Measurements from ENCODE around the gene CACNA1I. TPM values are rescaled to one million over a fixed set of nuclear protein-coding genes. Genes with fewer than 3 reads are reported as not detected.

CACNA1I gene
- total and polyA plus RNA-seq, 2 experiments from 2014 or later: 0.42 to 2.4 TPM

DNA sequence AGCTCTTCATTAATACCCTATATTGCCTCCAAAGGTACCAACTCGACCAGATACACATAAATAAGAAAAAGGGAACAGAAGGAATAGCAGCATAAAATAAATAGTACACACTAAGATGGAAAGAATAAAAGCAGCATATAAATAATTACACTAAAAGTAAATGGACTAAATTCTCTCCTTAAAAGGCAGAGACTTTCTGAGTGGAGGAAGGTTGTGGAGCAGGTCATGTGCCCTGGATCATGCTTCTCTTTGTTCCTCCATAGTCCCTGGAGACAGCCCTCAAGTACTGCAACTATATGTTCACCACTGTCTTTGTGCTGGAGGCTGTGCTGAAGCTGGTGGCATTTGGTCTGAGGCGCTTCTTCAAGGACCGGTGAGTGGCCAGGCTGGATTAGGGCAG, 101.4 kb downstream of the CACNA1I start (continued):
- TF ChIP-seq, protein P1, sequence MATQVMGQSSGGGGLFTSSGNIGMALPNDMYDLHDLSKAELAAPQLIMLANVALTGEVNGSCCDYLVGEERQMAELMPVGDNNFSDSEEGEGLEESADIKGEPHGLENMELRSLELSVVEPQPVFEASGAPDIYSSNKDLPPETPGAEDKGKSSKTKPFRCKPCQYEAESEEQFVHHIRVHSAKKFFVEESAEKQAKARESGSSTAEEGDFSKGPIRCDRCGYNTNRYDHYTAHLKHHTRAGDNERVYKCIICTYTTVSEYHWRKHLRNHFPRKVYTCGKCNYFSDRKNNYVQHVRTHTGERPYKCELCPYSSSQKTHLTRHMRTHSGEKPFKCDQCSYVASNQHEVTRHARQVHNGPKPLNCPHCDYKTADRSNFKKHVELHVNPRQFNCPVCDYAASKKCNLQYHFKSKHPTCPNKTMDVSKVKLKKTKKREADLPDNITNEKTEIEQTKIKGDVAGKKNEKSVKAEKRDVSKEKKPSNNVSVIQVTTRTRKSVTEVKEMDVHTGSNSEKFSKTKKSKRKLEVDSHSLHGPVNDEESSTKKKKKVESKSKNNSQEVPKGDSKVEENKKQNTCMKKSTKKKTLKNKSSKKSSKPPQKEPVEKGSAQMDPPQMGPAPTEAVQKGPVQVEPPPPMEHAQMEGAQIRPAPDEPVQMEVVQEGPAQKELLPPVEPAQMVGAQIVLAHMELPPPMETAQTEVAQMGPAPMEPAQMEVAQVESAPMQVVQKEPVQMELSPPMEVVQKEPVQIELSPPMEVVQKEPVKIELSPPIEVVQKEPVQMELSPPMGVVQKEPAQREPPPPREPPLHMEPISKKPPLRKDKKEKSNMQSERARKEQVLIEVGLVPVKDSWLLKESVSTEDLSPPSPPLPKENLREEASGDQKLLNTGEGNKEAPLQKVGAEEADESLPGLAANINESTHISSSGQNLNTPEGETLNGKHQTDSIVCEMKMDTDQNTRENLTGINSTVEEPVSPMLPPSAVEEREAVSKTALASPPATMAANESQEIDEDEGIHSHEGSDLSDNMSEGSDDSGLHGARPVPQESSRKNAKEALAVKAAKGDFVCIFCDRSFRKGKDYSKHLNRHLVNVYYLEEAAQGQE (IDR thresholded peaks at IDR 0.05; ENCODE audit: unreplicated experiment): no peak
- TF ChIP-seq, protein P2, sequence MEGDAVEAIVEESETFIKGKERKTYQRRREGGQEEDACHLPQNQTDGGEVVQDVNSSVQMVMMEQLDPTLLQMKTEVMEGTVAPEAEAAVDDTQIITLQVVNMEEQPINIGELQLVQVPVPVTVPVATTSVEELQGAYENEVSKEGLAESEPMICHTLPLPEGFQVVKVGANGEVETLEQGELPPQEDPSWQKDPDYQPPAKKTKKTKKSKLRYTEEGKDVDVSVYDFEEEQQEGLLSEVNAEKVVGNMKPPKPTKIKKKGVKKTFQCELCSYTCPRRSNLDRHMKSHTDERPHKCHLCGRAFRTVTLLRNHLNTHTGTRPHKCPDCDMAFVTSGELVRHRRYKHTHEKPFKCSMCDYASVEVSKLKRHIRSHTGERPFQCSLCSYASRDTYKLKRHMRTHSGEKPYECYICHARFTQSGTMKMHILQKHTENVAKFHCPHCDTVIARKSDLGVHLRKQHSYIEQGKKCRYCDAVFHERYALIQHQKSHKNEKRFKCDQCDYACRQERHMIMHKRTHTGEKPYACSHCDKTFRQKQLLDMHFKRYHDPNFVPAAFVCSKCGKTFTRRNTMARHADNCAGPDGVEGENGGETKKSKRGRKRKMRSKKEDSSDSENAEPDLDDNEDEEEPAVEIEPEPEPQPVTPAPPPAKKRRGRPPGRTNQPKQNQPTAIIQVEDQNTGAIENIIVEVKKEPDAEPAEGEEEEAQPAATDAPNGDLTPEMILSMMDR (conservative IDR thresholded peaks at IDR 0.05; ENCODE audit: low read depth in 2 of 2): no peak
- TF ChIP-seq STAT1 (IDR thresholded peaks at IDR 0.05; ENCODE audit: unreplicated experiment) (no peak), ZNF331 (CRISPR knock-in tag; IDR thresholded peaks at IDR 0.05; ENCODE audit: low read depth) (no peak), EZH2phosphoT487 (IDR thresholded peaks at IDR 0.05; ENCODE audit: unreplicated experiment) (no peak), NANOG (IDR thresholded peaks at IDR 0.05; ENCODE audit: borderline replicate concordance) (no peak)
- TF ChIP-seq, protein P3, sequence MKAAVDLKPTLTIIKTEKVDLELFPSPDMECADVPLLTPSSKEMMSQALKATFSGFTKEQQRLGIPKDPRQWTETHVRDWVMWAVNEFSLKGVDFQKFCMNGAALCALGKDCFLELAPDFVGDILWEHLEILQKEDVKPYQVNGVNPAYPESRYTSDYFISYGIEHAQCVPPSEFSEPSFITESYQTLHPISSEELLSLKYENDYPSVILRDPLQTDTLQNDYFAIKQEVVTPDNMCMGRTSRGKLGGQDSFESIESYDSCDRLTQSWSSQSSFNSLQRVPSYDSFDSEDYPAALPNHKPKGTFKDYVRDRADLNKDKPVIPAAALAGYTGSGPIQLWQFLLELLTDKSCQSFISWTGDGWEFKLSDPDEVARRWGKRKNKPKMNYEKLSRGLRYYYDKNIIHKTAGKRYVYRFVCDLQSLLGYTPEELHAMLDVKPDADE (IDR thresholded peaks at IDR 0.05): no peak

DNA sequence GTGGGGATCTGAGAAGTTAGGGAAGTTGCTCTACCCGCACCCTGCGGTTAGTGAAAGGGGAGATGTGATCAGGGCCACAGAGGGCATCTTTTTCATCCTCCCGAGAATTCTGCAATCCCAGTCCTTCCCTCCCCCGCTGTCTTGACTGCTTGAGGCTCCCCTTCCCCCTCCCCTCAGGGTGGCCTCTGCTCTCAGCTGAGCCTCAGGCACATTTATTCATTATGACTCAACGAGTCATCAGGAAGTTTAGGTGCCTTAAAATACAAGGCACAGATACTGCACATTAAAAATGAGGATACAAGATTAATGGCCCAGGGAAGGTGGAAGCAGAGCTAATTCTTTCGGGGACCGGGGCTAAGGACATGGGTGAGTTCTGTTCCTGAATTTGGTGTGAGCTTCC, 104.0 kb downstream of the CACNA1I start:
- H4K20me1 ChIP-seq (replicated peaks; ENCODE audit: insufficient read depth): no peaks in the 10 kb centered on the region
- H3K4me3 ChIP-seq: no peak overlapping the region
- Mint-ChIP-seq H3K27me3 (ENCODE audit: insufficient read depth, low read depth, poor library complexity) (peaks cover 22% of the 10 kb centered on the region), H3K4me1 (peaks cover 8% of the 10 kb centered on the region), H3K4me3 (no peak overlapping the region), H3K27ac (no peak overlapping the region), H3K9me3 (peaks cover 24% of the 10 kb centered on the region), H3K36me3 (ENCODE audit: low read depth) (peaks cover 32% of the 10 kb centered on the region)
- no peak overlapping the region for H3K27ac ChIP-seq (ENCODE audit: low read depth)
- H3K4me1 ChIP-seq (ENCODE audit: insufficient read depth): no peaks in the 10 kb centered on the region
- H3K9me2 ChIP-seq (ENCODE audit: insufficient read depth): no peaks in the 10 kb centered on the region
- H3K27me3 ChIP-seq (ENCODE audit: insufficient read depth): no peaks in the 10 kb centered on the region
- H3K4me2 ChIP-seq: no peak overlapping the region
- peaks cover 13% of the 10 kb centered on the region for H3K36me3 ChIP-seq (ENCODE audit: insufficient read depth)
- ATAC-seq (no peak; the same call in 2 of the 3 replicates), DNase-seq (ENCODE audit: low spot score) (no peak)
- H3F3A ChIP-seq (replicated peaks; ENCODE audit: low read depth): no peaks in the 10 kb centered on the region
- no peak overlapping the region for H2AFZ ChIP-seq
- no peaks in the 10 kb centered on the region for H3K79me2 ChIP-seq (replicated peaks; ENCODE audit: insufficient read depth)
- TF ChIP-seq, protein P3 (IDR thresholded peaks at IDR 0.05): no peak
- TF ChIP-seq EZH2phosphoT487 (IDR thresholded peaks at IDR 0.05; ENCODE audit: unreplicated experiment) (no peak), CREB1 (CRISPR knock-in tag; IDR thresholded peaks at IDR 0.05; ENCODE audit: low read depth) (no peak), ZNF114 (CRISPR knock-in tag; IDR thresholded peaks at IDR 0.05) (no peak), STAT1 (IDR thresholded peaks at IDR 0.05; ENCODE audit: unreplicated experiment) (no peak), NANOG (IDR thresholded peaks at IDR 0.05; ENCODE audit: borderline replicate concordance) (no peak)
- TF ChIP-seq, protein P2 (conservative IDR thresholded peaks at IDR 0.05; ENCODE audit: low read depth in 2 of 2): no peak

All from GM23338 (cell line).